Trophoblast cell (in vitro differentiated cells and primary cell): ENCODE results near the gene PPP1R2C. TPM values are rescaled to one million over a fixed set of nuclear protein-coding genes. Genes with fewer than 3 reads are reported as not detected.
A peak's percentile ranks its signal among the peaks of the same experiment; 100 is the strongest.

Experiments
- DNase-seq, 2 donors: peaks; one replicate each; pipeline ENCODE4 v3.0.0-alpha.2; 2016
- H2AFZ ChIP-seq: 2 replicates; pipeline ENCODE4 v1.6.1; 2013; ENCODE audit warnings: low read length, moderate library complexity, mild to moderate bottlenecking; ENCODE audit not compliant: insufficient read depth, poor library complexity
- H2AK5ac ChIP-seq: 2 replicates; pipeline ENCODE4 v1.6.1; 2013; ENCODE audit warnings: mild to moderate bottlenecking, low read length
- H2BK120ac ChIP-seq: 2 replicates; pipeline ENCODE4 v1.6.1; 2013; ENCODE audit warnings: low read length, mild to moderate bottlenecking, moderate library complexity; ENCODE audit not compliant: insufficient read depth, poor library complexity
- H2BK12ac ChIP-seq: 2 replicates; pipeline ENCODE4 v1.6.1; 2013; ENCODE audit warnings: mild to moderate bottlenecking, low read length, moderate library complexity
- H2BK5ac ChIP-seq: 2 replicates; pipeline ENCODE4 v1.6.1; 2013; ENCODE audit warnings: low read length, low read depth, moderate library complexity, mild to moderate bottlenecking; ENCODE audit not compliant: poor library complexity
- H3K14ac ChIP-seq: 2 replicates; pipeline ENCODE4 v1.6.1; 2013; ENCODE audit warnings: mild to moderate bottlenecking, low read length
- H3K18ac ChIP-seq: 2 replicates; pipeline ENCODE4 v1.6.1; 2013; ENCODE audit warnings: mild to moderate bottlenecking, low read length
- H3K23ac ChIP-seq: 2 replicates; pipeline ENCODE4 v1.6.1; 2013; ENCODE audit warnings: low read length
- H3K27ac ChIP-seq: 2 replicates; pipeline ENCODE4 v1.5.1; 2013; ENCODE audit warnings: low read depth, mild to moderate bottlenecking, inconsistent platforms, low read length, moderate library complexity
- H3K27me3 ChIP-seq: 2 replicates; pipeline ENCODE4 v1.6.1; 2013; ENCODE audit warnings: inconsistent platforms, mild to moderate bottlenecking, low read length, moderate library complexity; ENCODE audit not compliant: insufficient read depth
- H3K36me3 ChIP-seq, 2 experiments: 1 replicate in 1 of 2; 2 replicates in 1 of 2; pipeline ENCODE4 v1.6.1; 2013; ENCODE audit warnings: low read length in 2 of 2, mild to moderate bottlenecking in 2 of 2, moderate library complexity in 1 of 2; ENCODE audit not compliant: insufficient read depth in 2 of 2, control insufficient read depth in 1 of 2
- H3K4ac ChIP-seq: 2 replicates; pipeline ENCODE4 v1.6.1; 2013; ENCODE audit warnings: low read depth, mild to moderate bottlenecking, low read length, moderate library complexity
- H3K4me1 ChIP-seq, 2 experiments: 1 replicate in 1 of 2; 2 replicates in 1 of 2; pipeline ENCODE4 v1.6.1; 2013; ENCODE audit warnings: low read length in 2 of 2, mild to moderate bottlenecking in 2 of 2, moderate library complexity in 1 of 2; ENCODE audit not compliant: insufficient read depth in 2 of 2, control insufficient read depth in 1 of 2
- H3K4me2 ChIP-seq: 2 replicates; pipeline ENCODE4 v1.6.1; 2013; ENCODE audit warnings: inconsistent platforms, mild to moderate bottlenecking, low read length, moderate library complexity
- H3K4me3 ChIP-seq: 2 replicates; pipeline ENCODE4 v1.5.1; 2013; ENCODE audit warnings: mild to moderate bottlenecking, low read depth, low read length, inconsistent platforms
- H3K79me1 ChIP-seq: one replicate; pipeline ENCODE4 v1.6.1; 2013; ENCODE audit warnings: low read length
- H3K79me2 ChIP-seq: 2 replicates; pipeline ENCODE4 v1.6.1; 2013; ENCODE audit warnings: low read length, mild to moderate bottlenecking; ENCODE audit not compliant: control insufficient read depth, insufficient read depth, poor library complexity
- H3K9ac ChIP-seq: 2 replicates; pipeline ENCODE4 v1.6.1; 2013; ENCODE audit warnings: mild to moderate bottlenecking, low read length
- H3K9me3 ChIP-seq: 2 replicates; pipeline ENCODE4 v1.6.1; 2013; ENCODE audit warnings: low read depth, mild to moderate bottlenecking, control low read depth, inconsistent platforms, low read length; ENCODE audit not compliant: insufficient read depth
- H4K12ac ChIP-seq: 2 replicates; pipeline ENCODE4 v1.6.1; 2013; ENCODE audit warnings: low read depth, mild to moderate bottlenecking, low read length, moderate library complexity
- H4K8ac ChIP-seq: 2 replicates; pipeline ENCODE4 v1.6.1; 2013; ENCODE audit warnings: low read depth, mild to moderate bottlenecking, low read length, moderate library complexity
- H4K91ac ChIP-seq: one replicate; pipeline ENCODE4 v1.6.1; 2013; ENCODE audit warnings: low read depth, mild to moderate bottlenecking, low read length, moderate library complexity
- WGBS: extraction: QIAGEN DNeasy Blood & Tissue Kit; methylation state at CpG from one replicate; pipeline ENCODE4 v1.1.7; 2013; ENCODE audit warnings: missing lambda C conversion rate; ENCODE audit not compliant: insufficient read length, insufficient coverage; ENCODE audit errors: extremely low coverage; 5-methylcytosine and 5-hydroxymethylcytosine counted together
- polyA plus RNA-seq: library from polyadenylated mRNA; stranded (reverse); fragments of 200-250 nt; gene quantifications from 2 replicates; pipeline ENCODE4 v1.2.3, GENCODE V29; 2013

PPP1R2C gene
- polyA plus RNA-seq: not detected in 2 replicates

- no peak within 1 kb of the TSS for H2AK5ac ChIP-seq
- no peaks in the 10 kb centered on the region for H3K79me2 ChIP-seq
- H3K27ac ChIP-seq: no peak within 1 kb of the TSS
- H3K4me2 ChIP-seq: no peak within 1 kb of the TSS
- DNase-seq: peak in 1 of 2 donors; percentile 35
- no peak within 1 kb of the TSS for H2BK5ac ChIP-seq
- H3K23ac ChIP-seq: no peak within 1 kb of the TSS
- H3K36me3 ChIP-seq: no peaks in the 10 kb centered on the region
- no peak within 1 kb of the TSS for H2AFZ ChIP-seq
- no peak within 1 kb of the TSS for H4K12ac ChIP-seq
- no CpG with 5 or more reads among the region's 33 CpGs for WGBS
- no peaks in the 10 kb centered on the region for H3K9me3 ChIP-seq
- no peaks in the 10 kb centered on the region for H3K79me1 ChIP-seq
- H3K18ac ChIP-seq: no peak within 1 kb of the TSS
- no peak within 1 kb of the TSS for H3K4ac ChIP-seq
- no peak within 1 kb of the TSS for H4K91ac ChIP-seq
- no peaks in the 10 kb centered on the region for H3K27me3 ChIP-seq
- H2BK12ac ChIP-seq: no peak within 1 kb of the TSS
- no peak within 1 kb of the TSS for H3K14ac ChIP-seq
- no peak within 1 kb of the TSS for H4K8ac ChIP-seq
- H2BK120ac ChIP-seq: no peak within 1 kb of the TSS
- no peak within 1 kb of the TSS for H3K4me3 ChIP-seq
- no peaks in the 10 kb centered on the region for H3K4me1 ChIP-seq
- no peak within 1 kb of the TSS for H3K9ac ChIP-seq
These were observed at the start of gene PPP1R2C for GRCh38 chrX:42778096-42778495. TSS of gene PPP1R2C (minus strand) at chrX:42778163. CDS start at chrX:42778079, 84 bp downstream.

- Histone ChIP-seq H3K27me3 (no peaks in the 10 kb centered on the region), H2BK5ac (no peak overlapping the region), H3K4me3 (no peak overlapping the region), H2AK5ac (no peak overlapping the region), H3K4me2 (no peak overlapping the region), H3K9me3 (no peaks in the 10 kb centered on the region), H3K79me2 (no peaks in the 10 kb centered on the region), H4K91ac (no peak overlapping the region), H3K27ac (no peak overlapping the region), H4K12ac (no peak overlapping the region), H4K8ac (no peak overlapping the region), H3K79me1 (no peaks in the 10 kb centered on the region), H3K23ac (no peak overlapping the region), H3K18ac (no peak overlapping the region), H3K4me1 (no peaks in the 10 kb centered on the region), H2BK120ac (no peak overlapping the region), H3K36me3 (no peaks in the 10 kb centered on the region), H3K9ac (no peak overlapping the region), H3K4ac (no peak overlapping the region), H2AFZ (no peak overlapping the region), H3K14ac (no peak overlapping the region), H2BK12ac (no peak overlapping the region)
- WGBS: no CpG with 5 or more reads among the region's 3 CpGs
- DNase-seq: no peak
These were observed 47.2 kb upstream of the PPP1R2C start for GRCh38 chrX:42825201-42825600.

GRCh38 chrX:42824541-42824940 lies 46.6 kb upstream of the PPP1R2C start:
- H3K27ac ChIP-seq: no peak overlapping the region
- H3K79me2 ChIP-seq: no peaks in the 10 kb centered on the region
- no peak overlapping the region for H3K9ac ChIP-seq
- no CpG with 5 or more reads among the region's 5 CpGs for WGBS
- no peaks in the 10 kb centered on the region for H3K9me3 ChIP-seq
- H3K79me1 ChIP-seq: no peaks in the 10 kb centered on the region
- H3K4ac ChIP-seq: no peak overlapping the region
- no peak for DNase-seq
- H2AK5ac ChIP-seq: no peak overlapping the region
- no peaks in the 10 kb centered on the region for H3K27me3 ChIP-seq
- no peak overlapping the region for H2AFZ ChIP-seq
- H3K4me3 ChIP-seq: no peak overlapping the region
- no peak overlapping the region for H3K14ac ChIP-seq
- no peak overlapping the region for H3K4me2 ChIP-seq
- no peak overlapping the region for H2BK5ac ChIP-seq
- H4K12ac ChIP-seq: no peak overlapping the region
- no peak overlapping the region for H3K18ac ChIP-seq
- H3K36me3 ChIP-seq: no peaks in the 10 kb centered on the region
- no peak overlapping the region for H4K91ac ChIP-seq
- H3K23ac ChIP-seq: no peak overlapping the region
- H2BK12ac ChIP-seq: no peak overlapping the region
- no peaks in the 10 kb centered on the region for H3K4me1 ChIP-seq
- H2BK120ac ChIP-seq: no peak overlapping the region
- H4K8ac ChIP-seq: no peak overlapping the region

GRCh38 chrX:42823443-42823842 lies 45.5 kb upstream of the PPP1R2C start:
- no peak overlapping the region for H4K91ac ChIP-seq
- H3K27ac ChIP-seq: no peak overlapping the region
- H3K4me2 ChIP-seq: no peak overlapping the region
- no peaks in the 10 kb centered on the region for H3K4me1 ChIP-seq
- H2AFZ ChIP-seq: no peak overlapping the region
- no peak overlapping the region for H4K12ac ChIP-seq
- H3K9me3 ChIP-seq: no peaks in the 10 kb centered on the region
- no peak overlapping the region for H2BK5ac ChIP-seq
- no peak overlapping the region for H3K23ac ChIP-seq
- peaks cover 2% of the 10 kb centered on the region for H3K79me1 ChIP-seq
- no peak overlapping the region for H3K18ac ChIP-seq
- no peak overlapping the region for H3K9ac ChIP-seq
- H3K4ac ChIP-seq: no peak overlapping the region
- H2BK12ac ChIP-seq: no peak overlapping the region
- no peaks in the 10 kb centered on the region for H3K79me2 ChIP-seq
- no peak overlapping the region for H2AK5ac ChIP-seq
- H3K4me3 ChIP-seq: no peak overlapping the region
- no peaks in the 10 kb centered on the region for H3K36me3 ChIP-seq
- H3K14ac ChIP-seq: no peak overlapping the region
- WGBS: no CpG with 5 or more reads among the region's 1 CpG
- DNase-seq: no peak
- H4K8ac ChIP-seq: no peak overlapping the region
- no peaks in the 10 kb centered on the region for H3K27me3 ChIP-seq
- no peak overlapping the region for H2BK120ac ChIP-seq
